ENCODE data around the gene SORCS3. TPM values are rescaled to one million over a fixed set of nuclear protein-coding genes. Genes with fewer than 3 reads are reported as not detected.

The SORCS3 gene
- total and polyA plus RNA-seq, 10 of the 15 experiments (the other 5 are each of a cell fraction or from before 2014, with no cell fraction given) = 0.01 to 0.04 (median 0.02) TPM; not detected in 7

DNA sequence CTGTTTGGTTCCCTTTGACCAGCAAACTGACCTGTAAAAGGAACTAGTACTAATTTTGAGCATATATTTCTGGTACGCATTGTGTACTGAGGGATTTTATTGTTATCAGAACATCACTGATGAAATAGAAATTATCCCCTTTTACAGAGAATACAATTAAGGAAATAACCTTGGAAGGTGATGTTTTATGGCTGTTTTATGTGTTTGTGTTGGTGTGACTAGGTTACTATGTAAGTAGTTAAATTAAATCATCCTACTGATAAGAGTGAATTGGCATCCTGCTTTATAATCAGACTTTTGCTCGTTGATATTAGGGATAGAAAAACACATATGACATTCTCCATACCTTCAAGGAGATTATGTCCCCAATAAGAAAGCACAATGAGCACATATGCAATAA, 596.6 kb downstream of the SORCS3 start:
- ChIA-PET CTCF (no interaction called here), POLR2A (no interaction called here), SMC1A (ENCODE audit: uncharacterized antibody, unreplicated experiment) (no interaction called here), RAD21 (ENCODE audit: unreplicated experiment) (no interaction called here)
- Histone ChIP-seq H3K4me2 (ENCODE audit: control insufficient read depth, insufficient read depth) (no peak overlapping the region), H3K27me3 (replicated peaks in 1 of 2; ENCODE audit: control insufficient read depth in 2 of 2, insufficient read depth in 2 of 2, low read length in 1 of 2) (no peaks in the 10 kb centered on the region), H3K4me1 (ENCODE audit: control insufficient read depth, insufficient read depth, low read length) (no peaks in the 10 kb centered on the region), H2AFZ (ENCODE audit: control insufficient read depth, low read depth, low read length) (no peak overlapping the region), H3K79me2 (ENCODE audit: control insufficient read depth, insufficient read depth, low read length) (no peaks in the 10 kb centered on the region), H3K27ac (ENCODE audit: control insufficient read depth, insufficient read depth) (no peak overlapping the region), H4K20me1 (ENCODE audit: control insufficient read depth, insufficient read depth) (no peaks in the 10 kb centered on the region), H3K9ac (ENCODE audit: control insufficient read depth, insufficient read depth, low read length) (no peak overlapping the region), H3K4me3 (no peak overlapping the region), H3K36me3 (ENCODE audit: control insufficient read depth in 2 of 2, insufficient read depth in 2 of 2, low read length in 1 of 2) (no peaks in the 10 kb centered on the region), H3K9me3 (replicated peaks; ENCODE audit: control insufficient read depth, insufficient read depth, low read length) (no peaks in the 10 kb centered on the region)
- intact Hi-C loops (cut with micrococcal nuclease; ENCODE audit: unreplicated experiment) (no loop called here), in situ Hi-C loops (cut with MboI) (no loop called here)
- FAIRE-seq (no peak), DNase-seq (ENCODE audit: low read depth, low spot score) (no peak), ATAC-seq (no peak)
- no TSS peak for BruUV-seq (replicated peaks)
- WGBS (ENCODE audit: insufficient coverage, insufficient replicate concordance, low lambda C conversion rate, missing lambda C conversion rate) = 44% methylated on average over 2 of the region's 2 CpGs
- TF ChIP-seq, protein P1, sequence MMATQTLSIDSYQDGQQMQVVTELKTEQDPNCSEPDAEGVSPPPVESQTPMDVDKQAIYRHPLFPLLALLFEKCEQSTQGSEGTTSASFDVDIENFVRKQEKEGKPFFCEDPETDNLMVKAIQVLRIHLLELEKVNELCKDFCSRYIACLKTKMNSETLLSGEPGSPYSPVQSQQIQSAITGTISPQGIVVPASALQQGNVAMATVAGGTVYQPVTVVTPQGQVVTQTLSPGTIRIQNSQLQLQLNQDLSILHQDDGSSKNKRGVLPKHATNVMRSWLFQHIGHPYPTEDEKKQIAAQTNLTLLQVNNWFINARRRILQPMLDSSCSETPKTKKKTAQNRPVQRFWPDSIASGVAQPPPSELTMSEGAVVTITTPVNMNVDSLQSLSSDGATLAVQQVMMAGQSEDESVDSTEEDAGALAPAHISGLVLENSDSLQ (IDR thresholded peaks at IDR 0.05) = no peak
- TF ChIP-seq ZBED1 (IDR thresholded peaks at IDR 0.05; ENCODE audit: borderline replicate concordance) = no peak
- TF ChIP-seq, protein P2, sequence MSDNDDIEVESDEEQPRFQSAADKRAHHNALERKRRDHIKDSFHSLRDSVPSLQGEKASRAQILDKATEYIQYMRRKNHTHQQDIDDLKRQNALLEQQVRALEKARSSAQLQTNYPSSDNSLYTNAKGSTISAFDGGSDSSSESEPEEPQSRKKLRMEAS (IDR thresholded peaks at IDR 0.05; ENCODE audit: low read depth, low read length) = no peak
- TF ChIP-seq MTA3 (IDR thresholded peaks at IDR 0.05; ENCODE audit: borderline replicate concordance, low read length) = no peak
- TF ChIP-seq DPF2 (IDR thresholded peaks at IDR 0.05) = no peak
- TF ChIP-seq CBFB (IDR thresholded peaks at IDR 0.05; ENCODE audit: low read depth) = no peak
- no peak for TF ChIP-seq TCF3 (IDR thresholded peaks at IDR 0.05; ENCODE audit: borderline replicate concordance, insufficient read depth, low read depth, low read length)
- TF ChIP-seq, protein P3, sequence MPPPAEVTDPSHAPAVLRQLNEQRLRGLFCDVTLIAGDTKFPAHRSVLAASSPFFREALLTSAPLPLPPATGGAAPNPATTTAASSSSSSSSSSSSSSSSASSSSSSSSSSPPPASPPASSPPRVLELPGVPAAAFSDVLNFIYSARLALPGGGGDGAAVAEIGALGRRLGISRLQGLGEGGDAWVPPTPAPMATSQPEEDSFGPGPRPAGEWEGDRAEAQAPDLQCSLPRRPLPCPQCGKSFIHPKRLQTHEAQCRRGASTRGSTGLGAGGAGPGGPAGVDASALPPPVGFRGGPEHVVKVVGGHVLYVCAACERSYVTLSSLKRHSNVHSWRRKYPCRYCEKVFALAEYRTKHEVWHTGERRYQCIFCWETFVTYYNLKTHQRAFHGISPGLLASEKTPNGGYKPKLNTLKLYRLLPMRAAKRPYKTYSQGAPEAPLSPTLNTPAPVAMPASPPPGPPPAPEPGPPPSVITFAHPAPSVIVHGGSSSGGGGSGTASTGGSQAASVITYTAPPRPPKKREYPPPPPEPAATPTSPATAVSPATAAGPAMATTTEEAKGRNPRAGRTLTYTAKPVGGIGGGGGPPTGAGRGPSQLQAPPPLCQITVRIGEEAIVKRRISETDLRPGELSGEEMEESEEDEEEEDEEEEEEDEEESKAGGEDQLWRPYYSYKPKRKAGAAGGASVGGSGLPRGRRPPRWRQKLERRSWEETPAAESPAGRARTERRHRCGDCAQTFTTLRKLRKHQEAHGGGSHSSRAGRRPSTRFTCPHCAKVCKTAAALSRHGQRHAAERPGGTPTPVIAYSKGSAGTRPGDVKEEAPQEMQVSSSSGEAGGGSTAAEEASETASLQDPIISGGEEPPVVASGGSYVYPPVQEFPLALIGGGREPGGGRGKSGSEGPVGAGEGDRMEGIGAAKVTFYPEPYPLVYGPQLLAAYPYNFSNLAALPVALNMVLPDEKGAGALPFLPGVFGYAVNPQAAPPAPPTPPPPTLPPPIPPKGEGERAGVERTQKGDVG (CRISPR knock-in tag; IDR thresholded peaks at IDR 0.05) = no peak
- TF ChIP-seq, protein P4, sequence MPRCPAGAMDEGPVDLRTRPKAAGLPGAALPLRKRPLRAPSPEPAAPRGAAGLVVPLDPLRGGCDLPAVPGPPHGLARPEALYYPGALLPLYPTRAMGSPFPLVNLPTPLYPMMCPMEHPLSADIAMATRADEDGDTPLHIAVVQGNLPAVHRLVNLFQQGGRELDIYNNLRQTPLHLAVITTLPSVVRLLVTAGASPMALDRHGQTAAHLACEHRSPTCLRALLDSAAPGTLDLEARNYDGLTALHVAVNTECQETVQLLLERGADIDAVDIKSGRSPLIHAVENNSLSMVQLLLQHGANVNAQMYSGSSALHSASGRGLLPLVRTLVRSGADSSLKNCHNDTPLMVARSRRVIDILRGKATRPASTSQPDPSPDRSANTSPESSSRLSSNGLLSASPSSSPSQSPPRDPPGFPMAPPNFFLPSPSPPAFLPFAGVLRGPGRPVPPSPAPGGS (IDR thresholded peaks at IDR 0.05; ENCODE audit: borderline replicate concordance, insufficient read depth, low read depth, low read length, poor library complexity, severe bottlenecking) = no peak
- TF ChIP-seq IKZF1 (conservative IDR thresholded peaks at IDR 0.05) = no peak
- TF ChIP-seq, protein P5, sequence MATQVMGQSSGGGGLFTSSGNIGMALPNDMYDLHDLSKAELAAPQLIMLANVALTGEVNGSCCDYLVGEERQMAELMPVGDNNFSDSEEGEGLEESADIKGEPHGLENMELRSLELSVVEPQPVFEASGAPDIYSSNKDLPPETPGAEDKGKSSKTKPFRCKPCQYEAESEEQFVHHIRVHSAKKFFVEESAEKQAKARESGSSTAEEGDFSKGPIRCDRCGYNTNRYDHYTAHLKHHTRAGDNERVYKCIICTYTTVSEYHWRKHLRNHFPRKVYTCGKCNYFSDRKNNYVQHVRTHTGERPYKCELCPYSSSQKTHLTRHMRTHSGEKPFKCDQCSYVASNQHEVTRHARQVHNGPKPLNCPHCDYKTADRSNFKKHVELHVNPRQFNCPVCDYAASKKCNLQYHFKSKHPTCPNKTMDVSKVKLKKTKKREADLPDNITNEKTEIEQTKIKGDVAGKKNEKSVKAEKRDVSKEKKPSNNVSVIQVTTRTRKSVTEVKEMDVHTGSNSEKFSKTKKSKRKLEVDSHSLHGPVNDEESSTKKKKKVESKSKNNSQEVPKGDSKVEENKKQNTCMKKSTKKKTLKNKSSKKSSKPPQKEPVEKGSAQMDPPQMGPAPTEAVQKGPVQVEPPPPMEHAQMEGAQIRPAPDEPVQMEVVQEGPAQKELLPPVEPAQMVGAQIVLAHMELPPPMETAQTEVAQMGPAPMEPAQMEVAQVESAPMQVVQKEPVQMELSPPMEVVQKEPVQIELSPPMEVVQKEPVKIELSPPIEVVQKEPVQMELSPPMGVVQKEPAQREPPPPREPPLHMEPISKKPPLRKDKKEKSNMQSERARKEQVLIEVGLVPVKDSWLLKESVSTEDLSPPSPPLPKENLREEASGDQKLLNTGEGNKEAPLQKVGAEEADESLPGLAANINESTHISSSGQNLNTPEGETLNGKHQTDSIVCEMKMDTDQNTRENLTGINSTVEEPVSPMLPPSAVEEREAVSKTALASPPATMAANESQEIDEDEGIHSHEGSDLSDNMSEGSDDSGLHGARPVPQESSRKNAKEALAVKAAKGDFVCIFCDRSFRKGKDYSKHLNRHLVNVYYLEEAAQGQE (IDR thresholded peaks at IDR 0.05; ENCODE audit: low read depth, low read length) = no peak
- TF ChIP-seq SMARCA5 (IDR thresholded peaks at IDR 0.05) = no peak
- no peak for TF ChIP-seq BCL11A (IDR thresholded peaks at IDR 0.05; ENCODE audit: low read depth, low read length)
- no peak for TF ChIP-seq FOXK2 (IDR thresholded peaks at IDR 0.05)
- no peak for TF ChIP-seq PAX5 (IDR thresholded peaks at IDR 0.05; ENCODE audit: borderline replicate concordance, low read depth, low read length)

Data from GM12878 (cell line).